ENCODE data around the gene MAST4. TPM values are rescaled to one million over a fixed set of nuclear protein-coding genes. Genes with fewer than 3 reads are reported as not detected.

The MAST4 gene
- total RNA-seq, 1 donor from 2014 or later: 10.5 TPM

- TF ChIP-seq, protein P1, sequence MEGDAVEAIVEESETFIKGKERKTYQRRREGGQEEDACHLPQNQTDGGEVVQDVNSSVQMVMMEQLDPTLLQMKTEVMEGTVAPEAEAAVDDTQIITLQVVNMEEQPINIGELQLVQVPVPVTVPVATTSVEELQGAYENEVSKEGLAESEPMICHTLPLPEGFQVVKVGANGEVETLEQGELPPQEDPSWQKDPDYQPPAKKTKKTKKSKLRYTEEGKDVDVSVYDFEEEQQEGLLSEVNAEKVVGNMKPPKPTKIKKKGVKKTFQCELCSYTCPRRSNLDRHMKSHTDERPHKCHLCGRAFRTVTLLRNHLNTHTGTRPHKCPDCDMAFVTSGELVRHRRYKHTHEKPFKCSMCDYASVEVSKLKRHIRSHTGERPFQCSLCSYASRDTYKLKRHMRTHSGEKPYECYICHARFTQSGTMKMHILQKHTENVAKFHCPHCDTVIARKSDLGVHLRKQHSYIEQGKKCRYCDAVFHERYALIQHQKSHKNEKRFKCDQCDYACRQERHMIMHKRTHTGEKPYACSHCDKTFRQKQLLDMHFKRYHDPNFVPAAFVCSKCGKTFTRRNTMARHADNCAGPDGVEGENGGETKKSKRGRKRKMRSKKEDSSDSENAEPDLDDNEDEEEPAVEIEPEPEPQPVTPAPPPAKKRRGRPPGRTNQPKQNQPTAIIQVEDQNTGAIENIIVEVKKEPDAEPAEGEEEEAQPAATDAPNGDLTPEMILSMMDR (IDR thresholded peaks at IDR 0.05): no peak
- Mint-ChIP-seq H3K36me3 (ENCODE audit: unreplicated experiment) (no peaks in the 10 kb centered on the region), H3K27me3 (ENCODE audit: unreplicated experiment) (peaks cover 15% of the 10 kb centered on the region), H3K4me3 (ENCODE audit: unreplicated experiment) (no peak overlapping the region), H3K27ac (ENCODE audit: unreplicated experiment) (no peak overlapping the region), H3K9me3 (ENCODE audit: unreplicated experiment) (no peaks in the 10 kb centered on the region), H3K4me1 (ENCODE audit: unreplicated experiment) (no peaks in the 10 kb centered on the region)
- no peak for DNase-seq (ENCODE audit: extremely low spot score, unreplicated experiment)
Observed at GRCh38 chr5:67188274-67189078, 592.3 kb downstream of the MAST4 start.

DNA sequence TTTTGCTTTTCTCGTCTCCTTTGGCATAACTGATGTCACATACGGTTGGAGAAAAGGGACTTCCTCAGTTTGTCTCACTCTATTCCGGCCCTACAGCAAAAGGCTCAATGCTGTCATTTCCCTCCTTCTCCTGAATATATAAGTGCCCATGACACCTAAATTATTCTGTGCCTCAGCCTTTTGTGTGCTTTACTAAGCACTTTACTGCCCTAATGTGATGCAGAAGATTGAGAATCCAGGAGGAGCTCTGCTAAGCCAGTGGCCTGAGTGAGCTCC, 592.8 kb downstream of the MAST4 start:
- Mint-ChIP-seq H3K36me3 (ENCODE audit: unreplicated experiment) (no peaks in the 10 kb centered on the region), H3K4me3 (ENCODE audit: unreplicated experiment) (no peak overlapping the region), H3K27ac (ENCODE audit: unreplicated experiment) (no peak overlapping the region), H3K27me3 (ENCODE audit: unreplicated experiment) (peaks cover 15% of the 10 kb centered on the region), H3K4me1 (ENCODE audit: unreplicated experiment) (no peaks in the 10 kb centered on the region), H3K9me3 (ENCODE audit: unreplicated experiment) (no peaks in the 10 kb centered on the region)
- TF ChIP-seq, protein P1 (IDR thresholded peaks at IDR 0.05): no peak
- no peak for DNase-seq (ENCODE audit: extremely low spot score, unreplicated experiment)

DNA sequence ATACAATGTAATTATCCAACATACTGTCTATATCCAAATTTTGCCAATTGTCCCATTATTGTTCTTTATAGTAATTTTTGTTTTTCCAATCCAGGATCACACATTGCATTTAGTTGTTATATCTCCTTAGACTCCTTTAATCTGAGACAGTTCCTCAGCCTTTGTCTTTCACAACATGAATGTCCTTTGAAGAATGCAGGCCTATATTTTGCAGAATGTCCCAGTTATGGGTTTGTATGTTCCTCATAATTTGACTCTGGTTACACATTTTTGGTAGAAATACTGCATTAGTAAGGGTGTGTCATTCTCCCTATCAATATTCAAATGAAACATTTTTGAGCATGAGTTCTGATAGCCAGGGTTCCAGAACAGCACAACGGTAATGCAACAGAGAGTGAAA, 593.7 kb downstream of the MAST4 start:
- H3K4me3 Mint-ChIP-seq (ENCODE audit: unreplicated experiment): no peak overlapping the region
- H3K27me3 Mint-ChIP-seq (ENCODE audit: unreplicated experiment): peaks cover 15% of the 10 kb centered on the region
- no peak for DNase-seq (ENCODE audit: extremely low spot score, unreplicated experiment)
- no peak overlapping the region for H3K27ac Mint-ChIP-seq (ENCODE audit: unreplicated experiment)
- no peaks in the 10 kb centered on the region for H3K4me1 Mint-ChIP-seq (ENCODE audit: unreplicated experiment)
- H3K9me3 Mint-ChIP-seq (ENCODE audit: unreplicated experiment): no peaks in the 10 kb centered on the region
- H3K36me3 Mint-ChIP-seq (ENCODE audit: unreplicated experiment): no peaks in the 10 kb centered on the region
- TF ChIP-seq, protein P1 (IDR thresholded peaks at IDR 0.05): no peak

GRCh38 chr5:67190410-67190809, 594.2 kb downstream of the MAST4 start:
- Mint-ChIP-seq H3K27ac (ENCODE audit: unreplicated experiment) (no peak overlapping the region), H3K4me3 (ENCODE audit: unreplicated experiment) (no peak overlapping the region), H3K9me3 (ENCODE audit: unreplicated experiment) (no peaks in the 10 kb centered on the region), H3K27me3 (ENCODE audit: unreplicated experiment) (peaks cover 15% of the 10 kb centered on the region), H3K4me1 (ENCODE audit: unreplicated experiment) (no peaks in the 10 kb centered on the region), H3K36me3 (ENCODE audit: unreplicated experiment) (no peaks in the 10 kb centered on the region)
- no peak for DNase-seq (ENCODE audit: extremely low spot score, unreplicated experiment)
- TF ChIP-seq, protein P1 (IDR thresholded peaks at IDR 0.05): no peak

DNA sequence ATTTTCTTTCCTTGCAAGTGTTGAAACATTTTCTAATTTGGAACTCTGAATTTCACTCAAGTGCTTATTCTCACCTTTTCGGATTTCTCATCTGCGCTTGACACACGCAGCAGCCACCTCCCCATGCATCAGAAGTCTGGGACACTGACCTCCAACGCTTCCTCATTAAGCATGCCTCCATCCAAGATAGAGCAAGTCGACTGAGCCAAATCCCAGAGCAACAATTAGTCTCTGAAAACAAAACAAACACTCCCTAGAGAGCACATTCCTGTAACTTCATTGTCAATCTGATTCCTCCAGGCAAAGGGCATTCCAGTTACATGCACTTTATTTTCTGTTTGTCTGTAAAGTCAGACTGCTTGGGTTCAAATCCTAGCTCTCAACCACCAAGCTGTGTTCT, 594.7 kb downstream of the MAST4 start:
- DNase-seq (ENCODE audit: extremely low spot score, unreplicated experiment): no peak
- H3K9me3 Mint-ChIP-seq (ENCODE audit: unreplicated experiment): no peaks in the 10 kb centered on the region
- peaks cover 15% of the 10 kb centered on the region for H3K27me3 Mint-ChIP-seq (ENCODE audit: unreplicated experiment)
- TF ChIP-seq, protein P1 (IDR thresholded peaks at IDR 0.05): no peak
- no peak overlapping the region for H3K27ac Mint-ChIP-seq (ENCODE audit: unreplicated experiment)
- H3K4me3 Mint-ChIP-seq (ENCODE audit: unreplicated experiment): no peak overlapping the region
- no peaks in the 10 kb centered on the region for H3K36me3 Mint-ChIP-seq (ENCODE audit: unreplicated experiment)
- no peaks in the 10 kb centered on the region for H3K4me1 Mint-ChIP-seq (ENCODE audit: unreplicated experiment)

All from osteocyte (in vitro differentiated cells).